Mesendoderm (in vitro differentiated cells): ENCODE data around the gene ZFY.

Experiments used
- DNase-seq: peaks from one replicate; pipeline ENCODE4 v3.0.0; 2013
- H2AK5ac ChIP-seq: 2 replicates; pipeline ENCODE4 v1.6.1; 2013; ENCODE audit warnings: low read length, inconsistent platforms
- H2BK120ac ChIP-seq: 2 replicates; pipeline ENCODE4 v1.6.1; 2013; ENCODE audit warnings: low read depth, mild to moderate bottlenecking, low read length, moderate library complexity, mixed read lengths
- H2BK15ac ChIP-seq: replicated peaks from 2 replicates; pipeline ENCODE4 v1.6.1; 2013; ENCODE audit warnings: low read depth, mild to moderate bottlenecking, moderate library complexity
- H2BK5ac ChIP-seq: 2 replicates; pipeline ENCODE4 v1.6.1; 2013; ENCODE audit warnings: low read length, inconsistent platforms
- H3K18ac ChIP-seq: 2 replicates; pipeline ENCODE4 v1.6.1; 2013; ENCODE audit warnings: mild to moderate bottlenecking, low read length, mixed read lengths
- H3K23ac ChIP-seq: one replicate; pipeline ENCODE4 v1.6.1; 2013; ENCODE audit warnings: low read length
- H3K27ac ChIP-seq: 2 replicates; pipeline ENCODE4 v1.5.1; 2013; ENCODE audit warnings: low read depth, mild to moderate bottlenecking, inconsistent platforms, low read length, moderate library complexity
- H3K27me3 ChIP-seq: 2 replicates; pipeline ENCODE4 v1.6.1; 2013; ENCODE audit warnings: low read length, control low read depth, mild to moderate bottlenecking, inconsistent platforms; ENCODE audit not compliant: insufficient read depth, poor library complexity
- H3K36me3 ChIP-seq: 2 replicates; pipeline ENCODE4 v1.6.1; 2013; ENCODE audit warnings: low read length, inconsistent platforms; ENCODE audit not compliant: control insufficient read depth, insufficient read depth
- H3K4ac ChIP-seq: one replicate; pipeline ENCODE4 v1.6.1; 2013; ENCODE audit warnings: low read depth, mild to moderate bottlenecking, low read length, moderate library complexity
- H3K4me1 ChIP-seq: 2 replicates; pipeline ENCODE4 v1.6.1; 2013; ENCODE audit warnings: low read depth, low read length, inconsistent platforms; ENCODE audit not compliant: control insufficient read depth
- H3K4me2 ChIP-seq: 2 replicates; pipeline ENCODE4 v1.6.1; 2013; ENCODE audit warnings: low read length
- H3K4me3 ChIP-seq: 2 replicates; pipeline ENCODE4 v1.5.1; 2013; ENCODE audit warnings: mild to moderate bottlenecking, low read length
- H3K56ac ChIP-seq: one replicate; pipeline ENCODE4 v1.6.1; 2013; ENCODE audit warnings: low read length
- H3K79me1 ChIP-seq: 2 replicates; pipeline ENCODE4 v1.6.1; 2013; ENCODE audit warnings: low read length, inconsistent platforms
- H3K79me2 ChIP-seq: 2 replicates; pipeline ENCODE4 v1.6.1; 2013; ENCODE audit warnings: mild to moderate bottlenecking, low read length; ENCODE audit not compliant: control insufficient read depth, insufficient read depth
- H3K9ac ChIP-seq: 2 replicates; pipeline ENCODE4 v1.6.1; 2013; ENCODE audit warnings: low read length, inconsistent platforms
- H4K5ac ChIP-seq: one replicate; pipeline ENCODE4 v1.6.1; 2013; ENCODE audit warnings: low read length
- H4K8ac ChIP-seq: one replicate; pipeline ENCODE4 v1.6.1; 2013; ENCODE audit warnings: low read depth, mild to moderate bottlenecking, control low read depth, low read length, moderate library complexity
- WGBS: extraction: QIAGEN DNeasy Blood & Tissue Kit; methylation state at CpG from one replicate; pipeline ENCODE4 v1.1.7; 2013; ENCODE audit warnings: low lambda C conversion rate, missing lambda C conversion rate; ENCODE audit not compliant: insufficient coverage; ENCODE audit errors: extremely low coverage; 5-methylcytosine and 5-hydroxymethylcytosine counted together

The ZFY gene

DNA sequence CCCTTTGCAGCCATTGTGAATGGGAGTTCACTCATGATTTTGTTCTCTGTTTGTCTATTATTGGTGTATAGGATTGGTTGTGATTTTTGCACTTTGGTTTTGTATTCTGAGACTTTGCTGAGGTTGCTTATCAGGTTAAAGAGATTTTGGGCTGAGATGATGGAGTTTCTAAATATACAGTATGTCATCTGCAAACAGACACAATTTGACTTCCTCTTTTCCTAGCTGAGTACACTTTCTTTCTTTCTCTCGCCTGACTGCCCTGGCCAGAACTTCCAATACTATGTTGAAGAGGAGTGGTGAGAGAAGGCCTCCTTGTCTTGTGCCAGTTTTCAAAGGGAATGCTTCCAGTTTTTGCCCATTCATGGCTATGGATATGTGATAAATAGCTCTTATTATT is 81.4 kb downstream of the ZFY start:
- H3K9ac ChIP-seq = no peak overlapping the region
- H4K5ac ChIP-seq = no peak overlapping the region
- no CpG with 5 or more reads among the region's 1 CpG for WGBS
- no peak overlapping the region for H3K56ac ChIP-seq
- H2BK15ac ChIP-seq = no peak overlapping the region
- no peaks in the 10 kb centered on the region for H3K4me1 ChIP-seq
- H3K79me2 ChIP-seq = no peaks in the 10 kb centered on the region
- no peak overlapping the region for H3K4me3 ChIP-seq
- H2AK5ac ChIP-seq = no peak overlapping the region
- no peak overlapping the region for H3K18ac ChIP-seq
- no peak overlapping the region for H3K27ac ChIP-seq
- H2BK5ac ChIP-seq = no peak overlapping the region
- H3K23ac ChIP-seq = no peak overlapping the region
- no peak overlapping the region for H4K8ac ChIP-seq
- H2BK120ac ChIP-seq = no peak overlapping the region
- H3K27me3 ChIP-seq = no peaks in the 10 kb centered on the region
- no peaks in the 10 kb centered on the region for H3K79me1 ChIP-seq
- no peak overlapping the region for H3K4ac ChIP-seq
- DNase-seq = no peak
- no peak overlapping the region for H3K4me2 ChIP-seq
- no peaks in the 10 kb centered on the region for H3K36me3 ChIP-seq

DNA sequence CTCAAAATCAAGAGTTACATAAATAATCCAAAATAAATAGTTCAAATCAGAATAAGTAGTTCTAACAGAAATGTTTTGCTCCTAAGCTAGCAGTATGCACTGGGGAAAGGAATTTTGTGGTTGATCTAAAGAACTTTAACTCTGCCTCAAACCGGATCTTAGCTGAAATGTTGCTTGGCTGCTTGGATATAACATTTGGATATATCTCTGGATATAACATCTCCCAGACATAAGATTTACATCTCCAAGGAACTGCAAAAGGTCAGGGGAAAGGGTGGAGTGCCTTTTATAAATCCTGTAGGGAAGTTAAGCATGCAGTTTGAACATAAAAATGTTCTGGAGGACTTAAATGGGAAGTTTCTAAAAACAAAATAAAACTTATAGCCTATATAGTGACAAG is 83.4 kb downstream of the ZFY start:
- no peak overlapping the region for H4K8ac ChIP-seq
- no peaks in the 10 kb centered on the region for H3K4me1 ChIP-seq
- no peak overlapping the region for H2BK15ac ChIP-seq
- no peak overlapping the region for H3K56ac ChIP-seq
- no peak overlapping the region for H2BK120ac ChIP-seq
- H4K5ac ChIP-seq = no peak overlapping the region
- no peak overlapping the region for H3K9ac ChIP-seq
- H3K79me1 ChIP-seq = no peaks in the 10 kb centered on the region
- H3K18ac ChIP-seq = no peak overlapping the region
- no CpG with 5 or more reads among the region's 1 CpG for WGBS
- DNase-seq = no peak
- H3K79me2 ChIP-seq = no peaks in the 10 kb centered on the region
- H3K4me3 ChIP-seq = no peak overlapping the region
- H2AK5ac ChIP-seq = no peak overlapping the region
- no peak overlapping the region for H3K4me2 ChIP-seq
- no peak overlapping the region for H3K27ac ChIP-seq
- no peak overlapping the region for H3K4ac ChIP-seq
- no peaks in the 10 kb centered on the region for H3K27me3 ChIP-seq
- H2BK5ac ChIP-seq = no peak overlapping the region
- H3K36me3 ChIP-seq = no peaks in the 10 kb centered on the region
- no peak overlapping the region for H3K23ac ChIP-seq

DNA sequence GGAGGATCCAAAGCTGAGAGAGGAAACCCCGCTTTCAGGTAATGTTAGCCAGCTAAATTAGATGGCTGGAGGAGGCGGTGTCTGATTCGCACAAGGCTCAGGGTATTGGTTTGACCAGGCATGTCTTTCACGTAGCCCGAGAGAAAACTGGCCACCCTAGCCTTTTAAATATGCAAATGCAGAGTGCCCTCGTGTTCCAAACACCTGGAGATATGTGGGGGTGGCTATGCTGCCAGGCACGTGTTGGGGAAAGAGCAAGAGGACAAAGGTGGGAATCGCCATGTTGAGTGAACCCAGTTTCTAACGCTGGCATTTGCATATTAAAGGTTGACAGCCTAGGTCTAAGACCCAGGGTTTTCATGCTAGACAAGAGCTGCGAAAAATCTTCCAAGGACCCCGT is 84.4 kb downstream of the ZFY start:
- Histone ChIP-seq H2BK15ac (no peak overlapping the region), H3K79me2 (no peaks in the 10 kb centered on the region), H3K56ac (no peak overlapping the region), H3K27ac (no peak overlapping the region), H3K79me1 (no peaks in the 10 kb centered on the region), H3K27me3 (no peaks in the 10 kb centered on the region), H3K4me3 (no peak overlapping the region), H3K9ac (no peak overlapping the region), H3K18ac (no peak overlapping the region), H4K5ac (no peak overlapping the region), H3K4me2 (no peak overlapping the region), H3K23ac (no peak overlapping the region), H2BK5ac (no peak overlapping the region), H3K4ac (no peak overlapping the region), H2AK5ac (no peak overlapping the region), H3K4me1 (no peaks in the 10 kb centered on the region), H2BK120ac (no peak overlapping the region), H3K36me3 (no peaks in the 10 kb centered on the region), H4K8ac (no peak overlapping the region)
- WGBS = no CpG with 5 or more reads among the region's 11 CpGs
- DNase-seq = no peak

DNA sequence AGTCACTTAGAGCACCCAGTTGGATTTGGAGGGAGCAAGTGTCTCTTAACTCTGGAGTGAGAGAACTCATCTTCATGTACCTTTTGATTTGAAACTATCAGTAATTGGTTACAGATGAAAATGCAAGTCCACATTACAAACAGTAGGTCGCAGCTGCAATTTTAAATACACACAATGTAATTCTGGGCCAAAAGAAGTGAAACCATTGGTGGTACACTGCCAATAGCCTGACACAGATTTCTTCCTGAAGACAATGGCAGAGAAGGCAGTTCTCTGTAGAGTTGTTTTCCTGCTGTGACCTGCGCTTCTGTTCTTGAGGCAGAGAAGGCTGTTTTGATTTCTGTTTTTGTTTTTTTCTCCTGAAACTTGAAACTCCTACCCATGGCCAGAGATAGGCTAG is 86.0 kb downstream of the ZFY start:
- no peak overlapping the region for H3K18ac ChIP-seq
- H3K79me2 ChIP-seq = no peaks in the 10 kb centered on the region
- no peak overlapping the region for H3K4me3 ChIP-seq
- no peak overlapping the region for H3K27ac ChIP-seq
- H3K23ac ChIP-seq = no peak overlapping the region
- no peak overlapping the region for H2AK5ac ChIP-seq
- H3K4ac ChIP-seq = no peak overlapping the region
- no peak overlapping the region for H4K5ac ChIP-seq
- WGBS = no CpG with 5 or more reads among the region's 2 CpGs
- H3K36me3 ChIP-seq = no peaks in the 10 kb centered on the region
- H2BK15ac ChIP-seq = no peak overlapping the region
- no peak for DNase-seq
- H3K27me3 ChIP-seq = no peaks in the 10 kb centered on the region
- H2BK120ac ChIP-seq = no peak overlapping the region
- H3K56ac ChIP-seq = peak overlapping the region; percentile 7
- H3K9ac ChIP-seq = no peak overlapping the region
- H2BK5ac ChIP-seq = no peak overlapping the region
- H3K79me1 ChIP-seq = no peaks in the 10 kb centered on the region
- H4K8ac ChIP-seq = no peak overlapping the region
- H3K4me2 ChIP-seq = no peak overlapping the region
- H3K4me1 ChIP-seq = no peaks in the 10 kb centered on the region

DNA sequence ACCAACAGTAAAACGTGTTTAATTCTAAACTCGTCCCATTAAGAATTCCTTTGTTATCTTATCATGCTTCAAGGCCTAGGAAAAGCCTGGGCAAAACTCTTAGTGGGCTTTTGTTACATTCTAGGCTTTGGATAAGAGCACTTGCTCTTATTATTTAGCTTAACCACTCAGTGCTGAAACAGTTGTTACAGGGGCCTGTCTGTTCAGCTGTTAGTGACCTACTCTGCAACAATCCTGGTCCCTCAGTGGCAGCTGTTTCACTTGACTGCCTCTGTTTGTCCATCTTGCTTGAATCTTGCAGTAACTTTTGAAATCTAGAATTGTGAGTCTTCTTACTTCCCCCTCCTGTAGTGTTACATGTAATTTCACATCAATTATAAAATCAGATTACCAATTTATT is 88.4 kb downstream of the ZFY start:
- Histone ChIP-seq H3K79me2 (no peaks in the 10 kb centered on the region), H2BK5ac (no peak overlapping the region), H3K79me1 (no peaks in the 10 kb centered on the region), H3K36me3 (no peaks in the 10 kb centered on the region), H2BK120ac (no peak overlapping the region), H3K27ac (no peak overlapping the region), H3K18ac (no peak overlapping the region), H4K5ac (no peak overlapping the region), H2AK5ac (no peak overlapping the region), H4K8ac (no peak overlapping the region), H3K23ac (no peak overlapping the region), H3K4ac (no peak overlapping the region), H3K56ac (no peak overlapping the region), H3K27me3 (no peaks in the 10 kb centered on the region), H3K9ac (no peak overlapping the region), H3K4me3 (no peak overlapping the region), H3K4me2 (no peak overlapping the region), H3K4me1 (no peaks in the 10 kb centered on the region), H2BK15ac (no peak overlapping the region)
- peak; percentile 87 for DNase-seq
- no CpG with 5 or more reads among the region's 2 CpGs for WGBS

DNA sequence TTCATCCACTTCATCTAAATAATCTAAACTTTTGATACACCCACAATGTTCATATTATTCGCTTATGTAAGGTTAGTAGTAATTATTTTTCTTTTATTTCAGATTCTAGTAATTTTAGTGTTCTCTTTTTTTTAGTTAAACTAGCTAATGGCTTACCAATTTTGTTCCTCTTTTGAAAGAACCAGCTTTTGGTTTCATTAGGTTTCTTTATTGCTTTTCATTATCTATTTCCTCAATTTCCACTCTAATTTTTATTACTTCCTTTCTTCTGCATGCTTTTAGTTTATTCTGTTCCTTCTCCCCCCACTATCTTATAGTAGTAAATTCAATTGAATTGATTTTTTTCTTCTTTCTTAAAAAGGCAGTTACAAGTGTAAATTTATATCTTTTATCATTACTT is 90.2 kb downstream of the ZFY start:
- DNase-seq = no peak

More for the DNA sequence above, 90.2 kb downstream of the ZFY start:
- H4K8ac ChIP-seq = no peak overlapping the region
- no peak overlapping the region for H3K9ac ChIP-seq
- no peak overlapping the region for H2BK15ac ChIP-seq
- H3K4me3 ChIP-seq = no peak overlapping the region
- H3K27ac ChIP-seq = no peak overlapping the region
- no peak overlapping the region for H3K23ac ChIP-seq
- H2AK5ac ChIP-seq = no peak overlapping the region
- no peaks in the 10 kb centered on the region for H3K79me1 ChIP-seq
- no peaks in the 10 kb centered on the region for H3K36me3 ChIP-seq
- no peak overlapping the region for H2BK5ac ChIP-seq
- no peak overlapping the region for H2BK120ac ChIP-seq
- no peak overlapping the region for H3K56ac ChIP-seq
- no peaks in the 10 kb centered on the region for H3K4me1 ChIP-seq
- H4K5ac ChIP-seq = no peak overlapping the region
- no peak overlapping the region for H3K4me2 ChIP-seq
- no CpG with 5 or more reads among the region's 1 CpG for WGBS
- no peak overlapping the region for H3K4ac ChIP-seq
- no peaks in the 10 kb centered on the region for H3K27me3 ChIP-seq
- no peak overlapping the region for H3K18ac ChIP-seq
- H3K79me2 ChIP-seq = no peaks in the 10 kb centered on the region
